ENCODE results near the gene GAB1. TPM values are rescaled to one million over a fixed set of nuclear protein-coding genes. Genes with fewer than 3 reads are reported as not detected.

GAB1 gene
- total RNA-seq, 1 experiment from 2014 or later: 3.8 TPM

DNA sequence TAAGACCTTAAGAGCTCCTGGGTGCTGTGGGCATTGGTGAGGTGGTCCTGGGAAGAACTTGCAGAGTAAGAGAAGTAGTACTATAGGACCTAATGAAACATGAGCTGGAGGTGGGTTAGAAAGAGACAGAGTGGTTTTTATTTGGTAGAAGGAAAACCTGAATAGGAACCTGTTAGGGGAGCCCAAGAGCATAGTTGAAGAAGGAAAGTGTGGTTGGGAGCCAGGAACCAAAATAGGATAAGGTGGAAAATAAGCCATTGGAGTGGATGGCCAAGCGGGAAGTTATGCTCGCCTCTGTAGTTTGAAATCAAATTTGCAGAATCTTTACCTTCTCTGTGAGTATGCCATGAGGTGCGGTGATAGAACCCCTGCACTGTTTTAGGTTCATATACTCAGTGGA is 26.7 kb downstream of the GAB1 start (continued):
- TF ChIP-seq, protein P1, sequence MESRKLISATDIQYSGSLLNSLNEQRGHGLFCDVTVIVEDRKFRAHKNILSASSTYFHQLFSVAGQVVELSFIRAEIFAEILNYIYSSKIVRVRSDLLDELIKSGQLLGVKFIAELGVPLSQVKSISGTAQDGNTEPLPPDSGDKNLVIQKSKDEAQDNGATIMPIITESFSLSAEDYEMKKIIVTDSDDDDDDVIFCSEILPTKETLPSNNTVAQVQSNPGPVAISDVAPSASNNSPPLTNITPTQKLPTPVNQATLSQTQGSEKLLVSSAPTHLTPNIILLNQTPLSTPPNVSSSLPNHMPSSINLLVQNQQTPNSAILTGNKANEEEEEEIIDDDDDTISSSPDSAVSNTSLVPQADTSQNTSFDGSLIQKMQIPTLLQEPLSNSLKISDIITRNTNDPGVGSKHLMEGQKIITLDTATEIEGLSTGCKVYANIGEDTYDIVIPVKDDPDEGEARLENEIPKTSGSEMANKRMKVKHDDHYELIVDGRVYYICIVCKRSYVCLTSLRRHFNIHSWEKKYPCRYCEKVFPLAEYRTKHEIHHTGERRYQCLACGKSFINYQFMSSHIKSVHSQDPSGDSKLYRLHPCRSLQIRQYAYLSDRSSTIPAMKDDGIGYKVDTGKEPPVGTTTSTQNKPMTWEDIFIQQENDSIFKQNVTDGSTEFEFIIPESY (IDR thresholded peaks at IDR 0.05; ENCODE audit: extremely low read depth, insufficient replicate concordance, low read length): no peak
- TF ChIP-seq MAX (IDR thresholded peaks at IDR 0.05) (no peak), EZH2 (IDR thresholded peaks at IDR 0.05) (no peak), POLR2AphosphoS5 (IDR thresholded peaks at IDR 0.05; ENCODE audit: low read depth, low read length) (no peak), JUND (IDR thresholded peaks at IDR 0.05) (no peak), EZH2phosphoT487 (IDR thresholded peaks at IDR 0.05; ENCODE audit: borderline replicate concordance) (no peak), ZNF274 (IDR thresholded peaks at IDR 0.05; ENCODE audit: low read depth, low read length) (no peak), YY1 (IDR thresholded peaks at IDR 0.05; ENCODE audit: extremely low read depth, insufficient replicate concordance, low read depth, low read length) (no peak)

DNA sequence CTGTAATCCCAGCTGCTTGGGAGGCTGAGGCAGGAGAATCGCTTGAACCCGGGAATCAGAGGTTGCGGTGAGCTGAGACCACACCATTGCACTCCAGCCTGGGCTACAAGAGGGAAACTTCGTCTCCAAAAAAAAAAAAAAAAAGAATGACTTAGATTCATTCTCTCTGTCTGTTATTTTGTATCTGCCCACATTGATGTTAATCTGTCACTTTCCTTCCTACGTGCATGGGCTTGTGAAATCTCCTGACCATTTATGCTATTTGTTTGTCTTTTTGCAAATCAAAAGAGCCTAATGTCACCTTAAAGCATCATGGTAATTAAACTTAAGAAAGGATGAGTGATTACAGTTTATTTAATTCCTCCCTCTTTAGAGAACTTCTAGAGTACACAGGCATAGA is 27.4 kb downstream of the GAB1 start:
- no peaks in the 10 kb centered on the region for H4K20me1 ChIP-seq (ENCODE audit: insufficient read depth)
- DNase-seq (ENCODE audit: low read depth, low spot score) (no peak), ATAC-seq (no peak)
- no peak overlapping the region for H3K27ac ChIP-seq (ENCODE audit: low read depth, low read length)
- no peak overlapping the region for H3K4me3 ChIP-seq (replicated peaks in 1 of 2; ENCODE audit: low read depth in 1 of 2, low read length in 2 of 2)
- no peaks in the 10 kb centered on the region for H3K9me2 ChIP-seq (ENCODE audit: insufficient read depth)
- BruUV-seq (replicated peaks): no TSS peak
- H3K4me2 ChIP-seq (ENCODE audit: low read length): no peak overlapping the region
- H3K79me2 ChIP-seq (ENCODE audit: insufficient read depth, low read length): no peaks in the 10 kb centered on the region
- no peaks in the 10 kb centered on the region for H3K27me3 ChIP-seq (ENCODE audit: insufficient read depth, low read length)
- H3K4me1 ChIP-seq (ENCODE audit: control insufficient read depth in 1 of 2, insufficient read depth in 2 of 2, low read length in 2 of 2): no peaks in the 10 kb centered on the region
- ChIA-PET CTCF (no interaction called here), RAD21 (ENCODE audit: low non-redundant PET in 1 of 2, low total read pairs in 2 of 2, uncharacterized antibody in 2 of 2, unreplicated experiment in 2 of 2) (no interaction called here), POLR2A (no interaction called here)
- no peak overlapping the region for H2AFZ ChIP-seq (ENCODE audit: low read depth, low read length, poor library complexity, severe bottlenecking)
- no peaks in the 10 kb centered on the region for H3K9me3 ChIP-seq (ENCODE audit: control insufficient read depth in 1 of 2, insufficient read depth in 1 of 2, low read depth in 1 of 2, low read length in 2 of 2)
- no peak for TF ChIP-seq SRF (IDR thresholded peaks at IDR 0.05; ENCODE audit: low read depth)
- TF ChIP-seq ZNF274 (IDR thresholded peaks at IDR 0.05; ENCODE audit: low read depth, low read length): no peak
- TF ChIP-seq TCF7L2 (IDR thresholded peaks at IDR 0.05; ENCODE audit: borderline replicate concordance, extremely low read depth, insufficient read depth, insufficient read length): no peak
- TF ChIP-seq JUND (IDR thresholded peaks at IDR 0.05): no peak
- H3K9ac ChIP-seq (ENCODE audit: low read length): no peak overlapping the region
- intact Hi-C loops (cut with micrococcal nuclease): no loop called here
- no peaks in the 10 kb centered on the region for H3K36me3 ChIP-seq (ENCODE audit: control insufficient read depth in 1 of 2, insufficient read depth in 2 of 2, low read length in 2 of 2)

Data from HCT116 (cell line).